PC-3 (cell line): ENCODE results near the gene DLGAP3. TPM values are rescaled to one million over a fixed set of nuclear protein-coding genes. Genes with fewer than 3 reads are reported as not detected.

ENCODE experiments used
- ATAC-seq: fragments of 200-7000 bp; cut with Tn5 transposase; 2 replicates; pipeline ENCODE4 v1.9.1; 2020; ENCODE audit warnings: mild to moderate bottlenecking, moderate library complexity
- BruUV-seq: library from RNA; stranded (reverse); fragments of 400-500 nt; replicated peaks from 2 replicates; lab custom pipeline; 2021; lab: Mats Ljungman, UMichigan
- CTCF ChIA-PET: fragments of 300-600 bp; sonication (Branson Sonifier 250); formaldehyde crosslinking; loops from one replicate; lab custom pipeline; 2022; ENCODE audit warnings: antibody characterized with exemption; lab: Charles Lee
- POLR2A ChIA-PET: fragments of 300-600 bp; sonication (Branson Sonifier 250); formaldehyde crosslinking; loops from one replicate; lab custom pipeline; 2022; ENCODE audit warnings: antibody characterized with exemption; ENCODE audit not compliant: unreplicated experiment; lab: Charles Lee
- DNase-seq: peaks from one replicate; pipeline ENCODE4 v3.0.0-alpha.2; 2015
- H2AFZ ChIP-seq: fragments of 300-600 bp; sonication (generic); 2 replicates; pipeline ENCODE4 v1.6.0; 2016; ENCODE audit warnings: antibody characterized with exemption, low read length
- H3F3A ChIP-seq: fragments of 300-600 bp; sonication (generic); one replicate; pipeline ENCODE4 v1.6.0; 2017; ENCODE audit warnings: antibody characterized with exemption, low read length, control low read depth, mild to moderate bottlenecking; ENCODE audit not compliant: unreplicated experiment
- H3K27ac ChIP-seq: fragments of 300-600 bp; sonication (generic); 2 replicates; pipeline ENCODE4 v1.5.1; 2016; ENCODE audit warnings: mild to moderate bottlenecking, low read length
- H3K27me3 ChIP-seq: fragments of 300-600 bp; sonication (generic); 2 replicates; pipeline ENCODE4 v1.6.1; 2016; ENCODE audit warnings: low read length, mixed read lengths
- H3K36me3 ChIP-seq: fragments of 300-600 bp; sonication (generic); 2 replicates; pipeline ENCODE4 v1.6.1; 2016; ENCODE audit warnings: low read depth, mixed run types, low read length, mixed read lengths
- H3K4me1 ChIP-seq: fragments of 300-600 bp; sonication (generic); 2 replicates; pipeline ENCODE4 v1.5.1; 2016; ENCODE audit warnings: low read length; ENCODE audit not compliant: insufficient read depth
- H3K4me2 ChIP-seq: fragments of 300-600 bp; sonication (generic); 2 replicates; pipeline ENCODE4 v1.6.0; 2016; ENCODE audit warnings: low read length
- H3K4me3 ChIP-seq: fragments of 300-600 bp; sonication (generic); 2 replicates; pipeline ENCODE4 v1.5.1; 2016; ENCODE audit warnings: mild to moderate bottlenecking, low read length, mixed read lengths
- H3K79me2 ChIP-seq: fragments of 300-600 bp; sonication (generic); 2 replicates; pipeline ENCODE4 v1.6.1; 2017; ENCODE audit warnings: low read length, mixed read lengths
- H3K9ac ChIP-seq: fragments of 300-600 bp; sonication (generic); 2 replicates; pipeline ENCODE4 v1.6.0; 2016; ENCODE audit warnings: mild to moderate bottlenecking, low read length
- H3K9me2 ChIP-seq: fragments of 300-600 bp; sonication (generic); replicated peaks from 2 replicates; pipeline ENCODE4 v1.6.1; 2016; ENCODE audit warnings: mixed run types, low read length, mixed read lengths
- H3K9me3 ChIP-seq: fragments of 300-600 bp; sonication (generic); 2 replicates; pipeline ENCODE4 v1.6.1; 2016; ENCODE audit warnings: low read length, mixed read lengths
- H4K20me1 ChIP-seq: fragments of 300-600 bp; sonication (generic); 2 replicates; pipeline ENCODE4 v1.6.1; 2016; ENCODE audit warnings: low read length, mixed read lengths
- EZH2 ChIP-seq: fragments of 300-600 bp; sonication (generic); IDR thresholded peaks from one replicate; pipeline ENCODE4 v1.6.1; 2017; ENCODE audit warnings: antibody characterized with exemption, mild to moderate bottlenecking, low read length; ENCODE audit not compliant: unreplicated experiment
- EZH2phosphoT487 ChIP-seq: fragments of 300-600 bp; sonication (generic); IDR thresholded peaks from 2 replicates; pipeline ENCODE4 v1.6.1; 2018; ENCODE audit warnings: mild to moderate bottlenecking, antibody characterized with exemption, low read length, borderline replicate concordance
- intact Hi-C: fragments of 100-400 bp; cut with micrococcal nuclease; formaldehyde crosslinking; loops from 2 replicates; pipeline ENCODE4 v1.9.0; 2023
- total RNA-seq: library from RNA; depleted of rRNA; stranded (reverse); fragments of >200 nt; gene quantifications from 2 replicates; pipeline ENCODE4 v1.2.3, GENCODE V29; 2014
- TF ChIP-seq, protein P1 (sequence below): fragments of 300-600 bp; sonication (generic); conservative IDR thresholded peaks from 2 replicates; pipeline ENCODE4 v1.5.1; 2017; ENCODE audit warnings: antibody characterized with exemption, low read depth, mild to moderate bottlenecking, low read length

Gene DLGAP3
- total RNA-seq, 1 experiment from 2014 or later: not detected

DNA sequence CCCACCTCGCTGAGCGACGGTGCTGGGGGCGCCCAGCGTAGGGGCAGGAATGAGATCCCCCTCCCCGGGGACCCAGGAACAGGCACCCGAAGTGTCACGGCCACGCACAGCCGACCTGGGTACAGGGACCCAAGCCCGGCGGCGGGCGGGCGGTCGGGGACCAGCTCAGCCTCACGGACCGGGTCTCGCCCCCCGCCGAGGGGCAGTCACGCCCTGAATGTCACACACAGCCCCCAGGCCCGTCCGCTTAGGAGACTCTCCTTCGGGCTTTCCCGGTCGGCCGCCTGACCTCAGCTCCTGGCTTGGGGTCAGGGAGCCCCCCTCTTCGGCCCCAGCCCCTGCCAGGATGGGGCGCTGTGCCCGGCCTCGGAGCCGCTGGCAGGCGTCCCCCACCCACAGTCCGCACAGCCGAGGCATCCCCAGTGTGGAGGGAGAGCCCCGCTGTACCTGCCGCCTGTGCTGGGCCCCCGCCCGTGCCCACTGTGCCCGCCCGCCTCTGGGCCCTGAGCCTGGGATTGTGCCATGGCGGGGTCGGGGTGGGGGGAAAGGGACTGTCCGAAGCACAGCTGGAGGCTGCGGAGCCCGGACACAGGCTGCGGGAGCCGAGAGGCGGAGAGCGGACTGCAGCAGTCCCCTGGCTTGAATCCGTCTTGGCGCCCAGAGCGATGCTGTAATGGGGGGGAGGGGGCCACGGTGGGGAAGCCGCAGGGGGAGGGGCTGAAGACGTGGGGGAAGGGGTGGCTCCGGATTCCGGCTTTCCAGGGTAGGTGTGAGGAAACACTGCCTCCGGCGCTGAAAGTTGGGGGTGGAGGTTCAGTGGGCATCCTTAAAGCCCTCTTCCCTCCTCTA lies 627 bp upstream of the DLGAP3 start:
- no peak overlapping the region for H3K9ac ChIP-seq
- no peaks in the 10 kb centered on the region for H3K9me2 ChIP-seq
- POLR2A ChIA-PET: no interaction called here
- no TSS peak for BruUV-seq
- no peak for DNase-seq
- H4K20me1 ChIP-seq: no peaks in the 10 kb centered on the region
- no peak for ATAC-seq
- no peak overlapping the region for H3K27ac ChIP-seq
- H3K4me2 ChIP-seq: no peak overlapping the region
- CTCF ChIA-PET: no interaction called here
- no peaks in the 10 kb centered on the region for H3K4me1 ChIP-seq
- H3K27me3 ChIP-seq: peaks cover 56% of the 10 kb centered on the region
- H3K4me3 ChIP-seq: no peak overlapping the region
- intact Hi-C loops: no loop called here
- no peaks in the 10 kb centered on the region for H3K9me3 ChIP-seq
- no peaks in the 10 kb centered on the region for H3F3A ChIP-seq
- H3K79me2 ChIP-seq: no peaks in the 10 kb centered on the region
- no peak overlapping the region for H2AFZ ChIP-seq
- TF ChIP-seq EZH2 (peak; percentile 92), EZH2phosphoT487 (peak; percentile 54; the same call in 1 of the 2 replicates)
- TF ChIP-seq, protein P1, sequence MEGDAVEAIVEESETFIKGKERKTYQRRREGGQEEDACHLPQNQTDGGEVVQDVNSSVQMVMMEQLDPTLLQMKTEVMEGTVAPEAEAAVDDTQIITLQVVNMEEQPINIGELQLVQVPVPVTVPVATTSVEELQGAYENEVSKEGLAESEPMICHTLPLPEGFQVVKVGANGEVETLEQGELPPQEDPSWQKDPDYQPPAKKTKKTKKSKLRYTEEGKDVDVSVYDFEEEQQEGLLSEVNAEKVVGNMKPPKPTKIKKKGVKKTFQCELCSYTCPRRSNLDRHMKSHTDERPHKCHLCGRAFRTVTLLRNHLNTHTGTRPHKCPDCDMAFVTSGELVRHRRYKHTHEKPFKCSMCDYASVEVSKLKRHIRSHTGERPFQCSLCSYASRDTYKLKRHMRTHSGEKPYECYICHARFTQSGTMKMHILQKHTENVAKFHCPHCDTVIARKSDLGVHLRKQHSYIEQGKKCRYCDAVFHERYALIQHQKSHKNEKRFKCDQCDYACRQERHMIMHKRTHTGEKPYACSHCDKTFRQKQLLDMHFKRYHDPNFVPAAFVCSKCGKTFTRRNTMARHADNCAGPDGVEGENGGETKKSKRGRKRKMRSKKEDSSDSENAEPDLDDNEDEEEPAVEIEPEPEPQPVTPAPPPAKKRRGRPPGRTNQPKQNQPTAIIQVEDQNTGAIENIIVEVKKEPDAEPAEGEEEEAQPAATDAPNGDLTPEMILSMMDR: no peak
- H3K36me3 ChIP-seq: no peaks in the 10 kb centered on the region

- no peak overlapping the region for H2AFZ ChIP-seq
- no peak for DNase-seq
- H3F3A ChIP-seq: no peaks in the 10 kb centered on the region
- H3K9ac ChIP-seq: no peak overlapping the region
- peak overlapping the region; percentile 26; the same call in 1 of the 2 replicates for H3K4me2 ChIP-seq
- no peaks in the 10 kb centered on the region for H3K79me2 ChIP-seq
- no peak overlapping the region for H3K27ac ChIP-seq
- POLR2A ChIA-PET: no interaction called here
- CTCF ChIA-PET: no interaction called here
- no peaks in the 10 kb centered on the region for H3K4me1 ChIP-seq
- no peak overlapping the region for H3K4me3 ChIP-seq
- H3K9me2 ChIP-seq: no peaks in the 10 kb centered on the region
- peaks cover 56% of the 10 kb centered on the region for H3K27me3 ChIP-seq
- H4K20me1 ChIP-seq: no peaks in the 10 kb centered on the region
- peak; percentile 13; the same call in 1 of the 2 replicates for ATAC-seq
- TF ChIP-seq EZH2phosphoT487: peak; percentile 51; the same call in 1 of the 2 replicates
- TF ChIP-seq, protein P1: no peak
- peak; percentile 67 for TF ChIP-seq EZH2
- no peaks in the 10 kb centered on the region for H3K9me3 ChIP-seq
- no peaks in the 10 kb centered on the region for H3K36me3 ChIP-seq
- intact Hi-C loops: no loop called here
- no TSS peak for BruUV-seq
Measured at GRCh38 chr1:34928699-34929496, 552 bp downstream of the DLGAP3 start.
